PC-3 (cell line): ENCODE results near the gene PRM2. TPM values are rescaled to one million over a fixed set of nuclear protein-coding genes. Genes with fewer than 3 reads are reported as not detected.

Source experiments
- ATAC-seq: fragments of 200-7000 bp; cut with Tn5 transposase; 2 replicates; pipeline ENCODE4 v1.9.1; 2020; ENCODE audit warnings: mild to moderate bottlenecking, moderate library complexity
- BruUV-seq: library from RNA; stranded (reverse); fragments of 400-500 nt; replicated peaks from 2 replicates; lab custom pipeline; 2021; lab: Mats Ljungman, UMichigan
- CTCF ChIA-PET: fragments of 300-600 bp; sonication (Branson Sonifier 250); formaldehyde crosslinking; loops from one replicate; lab custom pipeline; 2022; ENCODE audit warnings: antibody characterized with exemption; lab: Charles Lee
- POLR2A ChIA-PET: fragments of 300-600 bp; sonication (Branson Sonifier 250); formaldehyde crosslinking; loops from one replicate; lab custom pipeline; 2022; ENCODE audit warnings: antibody characterized with exemption; ENCODE audit not compliant: unreplicated experiment; lab: Charles Lee
- DNase-seq: peaks from one replicate; pipeline ENCODE4 v3.0.0-alpha.2; 2015
- H2AFZ ChIP-seq: fragments of 300-600 bp; sonication (generic); 2 replicates; pipeline ENCODE4 v1.6.0; 2016; ENCODE audit warnings: antibody characterized with exemption, low read length
- H3F3A ChIP-seq: fragments of 300-600 bp; sonication (generic); one replicate; pipeline ENCODE4 v1.6.0; 2017; ENCODE audit warnings: antibody characterized with exemption, low read length, control low read depth, mild to moderate bottlenecking; ENCODE audit not compliant: unreplicated experiment
- H3K27ac ChIP-seq: fragments of 300-600 bp; sonication (generic); 2 replicates; pipeline ENCODE4 v1.5.1; 2016; ENCODE audit warnings: mild to moderate bottlenecking, low read length
- H3K27me3 ChIP-seq: fragments of 300-600 bp; sonication (generic); 2 replicates; pipeline ENCODE4 v1.6.1; 2016; ENCODE audit warnings: low read length, mixed read lengths
- H3K36me3 ChIP-seq: fragments of 300-600 bp; sonication (generic); 2 replicates; pipeline ENCODE4 v1.6.1; 2016; ENCODE audit warnings: low read depth, mixed run types, low read length, mixed read lengths
- H3K4me1 ChIP-seq: fragments of 300-600 bp; sonication (generic); 2 replicates; pipeline ENCODE4 v1.5.1; 2016; ENCODE audit warnings: low read length; ENCODE audit not compliant: insufficient read depth
- H3K4me2 ChIP-seq: fragments of 300-600 bp; sonication (generic); 2 replicates; pipeline ENCODE4 v1.6.0; 2016; ENCODE audit warnings: low read length
- H3K4me3 ChIP-seq: fragments of 300-600 bp; sonication (generic); 2 replicates; pipeline ENCODE4 v1.5.1; 2016; ENCODE audit warnings: mild to moderate bottlenecking, low read length, mixed read lengths
- H3K79me2 ChIP-seq: fragments of 300-600 bp; sonication (generic); 2 replicates; pipeline ENCODE4 v1.6.1; 2017; ENCODE audit warnings: low read length, mixed read lengths
- H3K9ac ChIP-seq: fragments of 300-600 bp; sonication (generic); 2 replicates; pipeline ENCODE4 v1.6.0; 2016; ENCODE audit warnings: mild to moderate bottlenecking, low read length
- H3K9me2 ChIP-seq: fragments of 300-600 bp; sonication (generic); replicated peaks from 2 replicates; pipeline ENCODE4 v1.6.1; 2016; ENCODE audit warnings: mixed run types, low read length, mixed read lengths
- H3K9me3 ChIP-seq: fragments of 300-600 bp; sonication (generic); 2 replicates; pipeline ENCODE4 v1.6.1; 2016; ENCODE audit warnings: low read length, mixed read lengths
- H4K20me1 ChIP-seq: fragments of 300-600 bp; sonication (generic); 2 replicates; pipeline ENCODE4 v1.6.1; 2016; ENCODE audit warnings: low read length, mixed read lengths
- CTCF ChIP-seq: fragments of 300-600 bp; sonication (generic); conservative IDR thresholded peaks from 2 replicates; pipeline ENCODE4 v1.5.1; 2017; ENCODE audit warnings: antibody characterized with exemption, low read depth, mild to moderate bottlenecking, low read length
- EZH2 ChIP-seq: fragments of 300-600 bp; sonication (generic); IDR thresholded peaks from one replicate; pipeline ENCODE4 v1.6.1; 2017; ENCODE audit warnings: antibody characterized with exemption, mild to moderate bottlenecking, low read length; ENCODE audit not compliant: unreplicated experiment
- EZH2phosphoT487 ChIP-seq: fragments of 300-600 bp; sonication (generic); IDR thresholded peaks from 2 replicates; pipeline ENCODE4 v1.6.1; 2018; ENCODE audit warnings: mild to moderate bottlenecking, antibody characterized with exemption, low read length, borderline replicate concordance
- intact Hi-C: fragments of 100-400 bp; cut with micrococcal nuclease; formaldehyde crosslinking; loops from 2 replicates; pipeline ENCODE4 v1.9.0; 2023
- total RNA-seq: library from RNA; depleted of rRNA; stranded (reverse); fragments of >200 nt; gene quantifications from 2 replicates; pipeline ENCODE4 v1.2.3, GENCODE V29; 2014

Gene PRM2
- total RNA-seq, 1 experiment from 2014 or later, result not detected

DNA sequence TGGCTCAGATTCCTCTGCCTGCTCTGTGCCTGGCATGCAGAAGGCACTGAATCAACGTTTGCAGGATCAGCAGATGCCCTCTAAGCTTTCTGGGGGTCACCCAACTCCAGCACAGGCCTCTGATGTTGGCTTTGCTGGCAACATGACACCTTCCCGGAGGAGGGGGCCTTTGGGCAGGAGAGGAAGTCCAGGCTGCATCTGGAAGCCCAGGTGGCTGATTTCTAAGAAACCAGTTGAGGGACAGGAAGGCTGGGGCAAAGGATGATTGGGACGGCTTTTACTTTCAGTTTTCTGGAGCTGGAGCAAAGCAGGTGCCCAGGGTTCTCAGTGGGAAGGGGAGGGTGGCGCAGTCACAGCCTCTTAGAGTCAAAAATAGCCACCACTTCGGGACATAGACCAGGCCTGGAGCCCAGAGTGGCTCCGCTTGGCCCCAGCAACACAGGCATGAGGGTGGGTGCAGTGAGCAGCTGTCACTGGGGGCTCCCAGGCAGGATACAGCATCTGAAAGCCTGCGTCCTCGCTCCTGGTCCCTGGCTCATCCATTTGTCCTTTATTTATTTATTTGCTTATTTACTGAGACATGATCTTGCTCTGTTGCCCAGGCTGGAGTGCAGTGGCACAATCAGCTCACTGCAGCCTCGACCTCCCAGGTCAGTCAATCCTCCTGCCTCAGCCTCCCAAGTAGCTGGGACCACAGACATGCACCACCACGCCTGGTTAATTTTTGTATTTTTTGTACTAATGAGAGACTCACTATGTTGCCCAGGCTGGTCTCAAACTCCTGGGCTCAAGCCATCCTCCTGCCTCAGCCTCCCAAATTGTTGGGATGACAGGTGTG lies 35.4 kb downstream of the PRM2 start:
- ATAC-seq (no peak), DNase-seq (no peak)
- Histone ChIP-seq H4K20me1 (no peaks in the 10 kb centered on the region), H2AFZ (no peak overlapping the region), H3F3A (no peaks in the 10 kb centered on the region), H3K4me1 (no peaks in the 10 kb centered on the region), H3K27me3 (no peaks in the 10 kb centered on the region), H3K4me3 (no peak overlapping the region), H3K4me2 (no peak overlapping the region), H3K9me2 (no peaks in the 10 kb centered on the region), H3K36me3 (no peaks in the 10 kb centered on the region), H3K9ac (no peak overlapping the region), H3K27ac (no peak overlapping the region), H3K9me3 (no peaks in the 10 kb centered on the region), H3K79me2 (no peaks in the 10 kb centered on the region)
- TF ChIP-seq CTCF, result no peak
- no peak for TF ChIP-seq EZH2phosphoT487
- TF ChIP-seq EZH2, result no peak
- ChIA-PET POLR2A (interaction anchor here (0.6 kb wide), 1 partner anchor 16 kb away, joined by 3 read pairs; no protein-coding TSS in a partner anchor), CTCF (no interaction called here)
- no TSS peak for BruUV-seq
- intact Hi-C loops, result no loop called here

DNA sequence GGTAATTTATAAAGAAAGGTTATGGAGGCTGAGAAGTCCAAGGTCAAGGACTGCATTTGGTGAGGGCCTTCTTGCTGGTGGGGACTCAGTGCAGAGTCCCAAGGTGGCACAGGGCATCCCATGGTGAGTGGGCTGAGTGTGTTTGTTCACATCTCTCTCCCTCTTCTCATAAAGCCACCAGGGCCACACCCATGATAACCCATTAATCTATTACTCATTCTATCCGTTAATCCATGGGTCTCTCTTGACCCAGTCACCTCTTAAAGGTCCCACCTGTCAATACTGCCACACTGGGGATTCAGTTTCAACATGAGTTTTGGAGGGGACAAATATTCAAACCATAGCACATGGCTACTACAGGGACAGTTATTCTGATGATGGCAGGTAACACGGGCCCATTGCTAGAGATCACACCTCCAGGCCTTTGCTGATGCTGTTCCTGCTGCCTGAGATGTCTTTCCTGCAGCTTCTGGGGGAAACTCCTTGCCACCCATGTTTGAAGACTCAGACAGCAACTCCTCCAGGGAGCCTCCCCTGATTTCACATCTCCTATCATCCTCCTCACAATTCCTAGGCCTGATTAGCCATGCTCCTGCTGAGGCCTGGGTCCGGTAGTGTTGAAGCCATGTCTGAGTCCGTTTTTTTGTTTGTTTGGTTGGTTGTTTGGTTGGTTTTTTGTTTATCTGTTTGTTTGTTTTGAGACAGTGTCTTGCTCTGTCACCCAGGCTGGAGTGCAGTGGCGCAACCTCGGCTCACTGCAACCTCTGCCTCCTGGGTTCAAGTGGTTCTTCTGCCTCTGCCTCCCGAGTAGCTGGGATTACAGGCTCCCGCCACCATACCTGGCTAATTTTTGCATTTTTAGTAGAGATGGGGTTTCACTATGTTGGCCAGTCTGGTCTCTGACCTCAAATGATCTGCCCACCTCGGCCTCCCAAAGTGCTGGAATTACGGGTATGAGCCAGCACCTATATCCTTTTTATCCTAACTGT lies 36.3 kb downstream of the PRM2 start:
- H2AFZ ChIP-seq, result no peak overlapping the region
- no peaks in the 10 kb centered on the region for H3K9me3 ChIP-seq
- no peaks in the 10 kb centered on the region for H3K36me3 ChIP-seq
- H3K27me3 ChIP-seq, result no peaks in the 10 kb centered on the region
- no peak overlapping the region for H3K4me2 ChIP-seq
- intact Hi-C loops, result no loop called here
- H3F3A ChIP-seq, result no peaks in the 10 kb centered on the region
- POLR2A ChIA-PET, result interaction anchor here (0.6 kb wide), 1 partner anchor 15 kb away, joined by 3 read pairs; no protein-coding TSS in a partner anchor
- DNase-seq (no peak), ATAC-seq (no peak)
- H3K4me1 ChIP-seq, result no peaks in the 10 kb centered on the region
- no peak overlapping the region for H3K9ac ChIP-seq
- CTCF ChIA-PET, result no interaction called here
- no peaks in the 10 kb centered on the region for H3K9me2 ChIP-seq
- TF ChIP-seq EZH2phosphoT487, result no peak
- no peak for TF ChIP-seq CTCF
- TF ChIP-seq EZH2, result no peak
- no peaks in the 10 kb centered on the region for H4K20me1 ChIP-seq
- no peak overlapping the region for H3K4me3 ChIP-seq
- no peak overlapping the region for H3K27ac ChIP-seq
- H3K79me2 ChIP-seq, result no peaks in the 10 kb centered on the region
- no TSS peak for BruUV-seq
